HCT116 (cell line): ENCODE measurements around the gene PKD2L1. TPM values are rescaled to one million over a fixed set of nuclear protein-coding genes. Genes with fewer than 3 reads are reported as not detected.
A peak's percentile ranks its signal among the peaks of the same experiment; 100 is the strongest.

Experiments
- ATAC-seq: fragments of 200-7000 bp; cut with Tn5 transposase; 2 replicates; pipeline ENCODE4 v1.9.1; 2020; ENCODE audit warnings: mild to moderate bottlenecking, moderate library complexity
- BruUV-seq: library from RNA; stranded (reverse); fragments of 400-500 nt; replicated peaks from 2 replicates; lab custom pipeline; 2021; lab: Mats Ljungman, UMichigan
- CTCF ChIA-PET: fragments of 300-600 bp; sonication (Branson Sonifier 250); formaldehyde crosslinking; loops from one replicate; lab custom pipeline; 2021; ENCODE audit warnings: antibody characterized with exemption; lab: Charles Lee
- POLR2A ChIA-PET: fragments of 300-600, 350-600 bp; sonication (Branson Sonifier 250); formaldehyde crosslinking; loops from one replicate; lab custom pipeline; 2021; ENCODE audit warnings: antibody characterized with exemption; lab: Charles Lee
- RAD21 ChIA-PET, 2 experiments: fragments of 300-600 bp; sonication (Branson Sonifier 250); formaldehyde crosslinking; loops; one replicate each; lab custom pipeline; 2023; ENCODE audit warnings: low total read pairs in 2 of 2; ENCODE audit not compliant: uncharacterized antibody in 2 of 2, unreplicated experiment in 2 of 2, low non-redundant PET in 1 of 2; lab: Charles Lee
- DNase-seq: peaks from one replicate; pipeline ENCODE4 v3.0.0-alpha.2; 2010; ENCODE audit warnings: low read depth, low spot score
- H2AFZ ChIP-seq: fragments of 200-600 bp; shearing (Covaris generic), sonication (generic); 2 replicates; pipeline ENCODE4 v1.6.1; 2017; ENCODE audit warnings: low read depth, mixed run types, mixed read lengths, antibody characterized with exemption, low read length; ENCODE audit not compliant: poor library complexity, severe bottlenecking
- H3K27ac ChIP-seq: 2 replicates; pipeline ENCODE4 v1.5.1; 2012; ENCODE audit warnings: low read depth, low read length
- H3K27me3 ChIP-seq: fragments of 200-600 bp; sonication (generic); 2 replicates; pipeline ENCODE4 v1.6.1; 2016; ENCODE audit warnings: mixed run types, low read length, mixed read lengths; ENCODE audit not compliant: insufficient read depth
- H3K36me3 ChIP-seq, 2 experiments: fragments of 200-500 bp in 1 of 2; fragments of 200-600 bp in 1 of 2; sonication (Bioruptor generic) in 1 of 2; sonication (generic) in 1 of 2; 2 replicates each; pipeline versions ENCODE4 v1.5.1 to v1.6.1; 2014 to 2016; ENCODE audit warnings: low read length in 2 of 2, inconsistent platforms in 1 of 2, mixed read lengths in 1 of 2, mixed run types in 1 of 2; ENCODE audit not compliant: insufficient read depth in 2 of 2, control insufficient read depth in 1 of 2
- H3K4me1 ChIP-seq, 2 experiments: fragments of 200-600 bp in 1 of 2; sonication (generic) in 1 of 2; 2 replicates each; pipeline versions ENCODE4 v1.5.1 to v1.6.1; 2012 to 2017; ENCODE audit warnings: low read length in 2 of 2, inconsistent platforms in 1 of 2, mild to moderate bottlenecking in 1 of 2, mixed read lengths in 1 of 2, mixed run types in 1 of 2, moderate library complexity in 1 of 2; ENCODE audit not compliant: insufficient read depth in 2 of 2, control insufficient read depth in 1 of 2
- H3K4me2 ChIP-seq: fragments of 200-600 bp; sonication (generic); 2 replicates; pipeline ENCODE4 v1.6.1; 2017; ENCODE audit warnings: mixed run types, low read length, mixed read lengths
- H3K4me3 ChIP-seq, 2 experiments: fragments of 200-600 bp in 1 of 2; sonication (generic) in 1 of 2; replicated peaks in 1 of 2; 2 replicates each; pipeline ENCODE4 v1.5.1; 2011 to 2016; ENCODE audit warnings: low read length in 2 of 2, control low read depth in 1 of 2, low read depth in 1 of 2, mild to moderate bottlenecking in 1 of 2, mixed read lengths in 1 of 2, mixed run types in 1 of 2
- H3K79me2 ChIP-seq: fragments of 200-600 bp; sonication (generic); 2 replicates; pipeline ENCODE4 v1.6.1; 2017; ENCODE audit warnings: mild to moderate bottlenecking, mixed run types, low read length, moderate library complexity, mixed read lengths; ENCODE audit not compliant: insufficient read depth
- H3K9ac ChIP-seq: fragments of 200-600 bp; sonication (generic); 2 replicates; pipeline ENCODE4 v1.6.1; 2016; ENCODE audit warnings: low read length, mixed read lengths
- H3K9me2 ChIP-seq: fragments of 200-600 bp; sonication (generic), shearing (Covaris generic); 2 replicates; pipeline ENCODE4 v1.6.1; 2017; ENCODE audit warnings: mixed run types, mild to moderate bottlenecking, moderate library complexity; ENCODE audit not compliant: insufficient read depth
- H3K9me3 ChIP-seq, 2 experiments: fragments of 200-500 bp in 1 of 2; fragments of 200-600 bp in 1 of 2; sonication (Bioruptor generic) in 1 of 2; sonication (generic) in 1 of 2; 2 replicates each; pipeline ENCODE4 v1.6.1; 2014 to 2017; ENCODE audit warnings: low read length in 2 of 2, mixed read lengths in 2 of 2, inconsistent platforms in 1 of 2, low read depth in 1 of 2, mild to moderate bottlenecking in 1 of 2, mixed run types in 1 of 2, moderate library complexity in 1 of 2; ENCODE audit not compliant: control insufficient read depth in 1 of 2, insufficient read depth in 1 of 2
- H4K20me1 ChIP-seq: fragments of 200-600 bp; sonication (generic), shearing (Covaris generic); 2 replicates; pipeline ENCODE4 v1.6.1; 2017; ENCODE audit warnings: mixed run types, mild to moderate bottlenecking, moderate library complexity; ENCODE audit not compliant: insufficient read depth
- CEBPB ChIP-seq: IDR thresholded peaks from 2 replicates; pipeline ENCODE4 v1.6.1; 2012; ENCODE audit warnings: low read depth
- ELF1 ChIP-seq: IDR thresholded peaks from 2 replicates; pipeline ENCODE4 v1.6.1; 2012; ENCODE audit warnings: low read depth, borderline replicate concordance
- RAD21 ChIP-seq: IDR thresholded peaks from 2 replicates; pipeline ENCODE4 v1.6.1; 2012; ENCODE audit warnings: low read depth, mild to moderate bottlenecking
- SIN3A ChIP-seq: IDR thresholded peaks from 2 replicates; pipeline ENCODE4 v1.6.1; 2012; ENCODE audit warnings: low read depth
- TCF7L2 ChIP-seq: IDR thresholded peaks from 2 replicates; pipeline ENCODE4 v1.7.0; 2011; ENCODE audit warnings: borderline replicate concordance, inconsistent platforms; ENCODE audit not compliant: insufficient read depth, insufficient read length; ENCODE audit errors: extremely low read depth
- YY1 ChIP-seq: IDR thresholded peaks from 2 replicates; pipeline ENCODE4 v1.6.1; 2011; ENCODE audit warnings: low read length, low read depth, moderate library complexity, mild to moderate bottlenecking; ENCODE audit not compliant: insufficient replicate concordance; ENCODE audit errors: extremely low read depth
- intact Hi-C: fragments of 100-400 bp; cut with micrococcal nuclease; formaldehyde crosslinking; loops from 2 replicates; pipeline ENCODE4 v1.10.0; 2022
- total RNA-seq: library from RNA; stranded (reverse); gene quantifications from one replicate; pipeline ENCODE4 v1.2.1, GENCODE V29; 2021; ENCODE audit not compliant: unreplicated experiment
- TF ChIP-seq, protein P1 (sequence below), 3 experiments: fragments of 200-600 bp in 1 of 3; sonication (generic) in 1 of 3; IDR thresholded peaks in 2 of 3; conservative IDR thresholded peaks in 1 of 3; 2 replicates each; pipeline ENCODE4 v1.5.1; 2012 to 2017; ENCODE audit warnings: low read depth in 2 of 3, low read length in 2 of 3, antibody characterized with exemption in 1 of 3, borderline replicate concordance in 1 of 3, control low read depth in 1 of 3, mild to moderate bottlenecking in 1 of 3, mixed read lengths in 1 of 3, mixed run types in 1 of 3, moderate library complexity in 1 of 3; ENCODE audit not compliant: insufficient read depth in 1 of 3
- TF ChIP-seq, protein P2 (sequence below): IDR thresholded peaks from 2 replicates; pipeline ENCODE4 v1.6.1; 2012; ENCODE audit warnings: low read depth

The PKD2L1 gene
- total RNA-seq, 1 experiment from 2014 or later, result 0.17 TPM

DNA sequence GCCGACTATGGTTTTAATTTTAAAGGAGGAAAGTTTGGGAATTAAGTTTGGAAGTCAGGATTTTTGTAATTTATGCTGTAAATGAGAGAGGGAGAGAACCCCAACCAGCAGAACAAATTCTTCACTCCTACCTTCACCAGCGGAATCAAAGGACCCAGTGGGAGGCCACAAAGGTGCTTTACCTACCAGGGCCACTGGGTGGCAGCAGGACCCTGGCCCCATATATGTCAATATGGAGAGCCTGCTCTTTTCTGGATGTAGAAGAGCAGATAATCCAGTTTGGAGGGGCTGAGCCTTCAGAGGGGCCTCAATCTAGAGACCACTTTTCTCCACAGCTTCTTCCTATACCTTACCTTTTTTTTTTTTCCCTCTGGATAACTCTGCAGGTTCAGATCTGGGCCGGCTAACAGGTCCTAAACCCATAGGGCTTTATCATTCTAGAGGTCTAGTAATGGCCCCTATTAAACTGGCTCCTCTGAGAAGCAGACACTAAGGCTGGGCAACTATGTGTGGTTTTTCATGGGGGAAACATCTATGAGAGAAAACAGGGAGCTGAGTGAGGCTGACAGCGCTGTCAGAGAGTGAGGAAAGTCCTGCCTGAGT is 8.5 kb upstream of the PKD2L1 start:
- intact Hi-C loops, result loop anchor here (1.0 to 5.0 kb wide), 5 partner anchors 36 to 540 kb away; no protein-coding TSS in a partner anchor
- TF ChIP-seq, protein P1, sequence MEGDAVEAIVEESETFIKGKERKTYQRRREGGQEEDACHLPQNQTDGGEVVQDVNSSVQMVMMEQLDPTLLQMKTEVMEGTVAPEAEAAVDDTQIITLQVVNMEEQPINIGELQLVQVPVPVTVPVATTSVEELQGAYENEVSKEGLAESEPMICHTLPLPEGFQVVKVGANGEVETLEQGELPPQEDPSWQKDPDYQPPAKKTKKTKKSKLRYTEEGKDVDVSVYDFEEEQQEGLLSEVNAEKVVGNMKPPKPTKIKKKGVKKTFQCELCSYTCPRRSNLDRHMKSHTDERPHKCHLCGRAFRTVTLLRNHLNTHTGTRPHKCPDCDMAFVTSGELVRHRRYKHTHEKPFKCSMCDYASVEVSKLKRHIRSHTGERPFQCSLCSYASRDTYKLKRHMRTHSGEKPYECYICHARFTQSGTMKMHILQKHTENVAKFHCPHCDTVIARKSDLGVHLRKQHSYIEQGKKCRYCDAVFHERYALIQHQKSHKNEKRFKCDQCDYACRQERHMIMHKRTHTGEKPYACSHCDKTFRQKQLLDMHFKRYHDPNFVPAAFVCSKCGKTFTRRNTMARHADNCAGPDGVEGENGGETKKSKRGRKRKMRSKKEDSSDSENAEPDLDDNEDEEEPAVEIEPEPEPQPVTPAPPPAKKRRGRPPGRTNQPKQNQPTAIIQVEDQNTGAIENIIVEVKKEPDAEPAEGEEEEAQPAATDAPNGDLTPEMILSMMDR (IDR thresholded peaks at IDR 0.05 in 2 of 3, conservative IDR thresholded peaks at IDR 0.05 in 1 of 3; ENCODE audit: borderline replicate concordance in 1 of 3, insufficient read depth in 1 of 3, low read depth in 2 of 3, low read length in 2 of 3), result peak in 2 of 3 experiments; percentile 99; a peak in 4 of 6 replicates
- TF ChIP-seq ELF1, result no peak
- TF ChIP-seq YY1, result peak; percentile 68
- H2AFZ ChIP-seq, result peak overlapping the region; percentile 79
- no peaks in the 10 kb centered on the region for H3K9me3 ChIP-seq
- CTCF ChIA-PET, result interaction anchor here (1.1 to 3.0 kb wide), 6 partner anchors 95 to 181 kb away, joined by 3 to 18 read pairs (median 8); no protein-coding TSS in a partner anchor
- H3K9ac ChIP-seq, result no peak overlapping the region
- no peaks in the 10 kb centered on the region for H3K79me2 ChIP-seq
- peaks cover 3 to 10% of the 10 kb centered on the region in 2 experiments; a peak in 3 of 4 replicates for H3K4me1 ChIP-seq
- H3K27me3 ChIP-seq, result 0 out of 2 replicates have a peak, but pooled peaks cover 3% of the 10 kb centered on the region
- no peaks in the 10 kb centered on the region for H3K9me2 ChIP-seq
- H3K36me3 ChIP-seq, result no peaks in the 10 kb centered on the region
- no peaks in the 10 kb centered on the region for H4K20me1 ChIP-seq
- DNase-seq (peak; percentile 56), ATAC-seq (peak; percentile 74)
- no TSS peak for BruUV-seq
- RAD21 ChIA-PET, result interaction anchor here (0.7 to 1.3 kb wide), 3 partner anchors 35 to 180 kb away, joined by 3 to 4 read pairs (median 3); no protein-coding TSS in a partner anchor
- no peak overlapping the region for H3K4me2 ChIP-seq
- H3K27ac ChIP-seq, result no peak overlapping the region; the same call in 1 of the 2 replicates
- no peak overlapping the region for H3K4me3 ChIP-seq
- POLR2A ChIA-PET, result interaction anchor here (1.6 kb wide), 1 partner anchor 35 kb away, joined by 4 read pairs; no protein-coding TSS in a partner anchor

DNA sequence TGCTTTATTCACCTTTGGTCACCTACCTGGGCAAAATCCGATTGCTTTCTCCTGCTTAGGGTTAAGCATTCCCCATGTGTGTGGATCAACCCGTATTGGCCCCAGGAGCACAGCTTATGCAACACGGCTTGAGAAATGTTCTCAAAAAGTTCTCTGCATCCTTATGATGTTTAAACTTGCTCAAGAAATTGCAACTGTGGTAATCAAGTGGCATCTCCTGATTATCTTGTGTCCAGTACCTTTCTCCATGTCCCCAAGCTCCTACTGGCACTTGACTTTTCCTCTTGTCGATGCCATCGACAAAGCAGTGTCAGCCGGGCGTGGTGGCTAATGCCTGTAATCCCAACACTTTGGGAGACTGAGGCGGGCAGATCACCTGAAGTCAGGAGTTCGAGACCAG is 4.7 kb upstream of the PKD2L1 start:
- H3K27me3 ChIP-seq, result peaks cover 24% of the 10 kb centered on the region; the same call in 1 of the 2 replicates
- TF ChIP-seq CEBPB, result no peak
- TF ChIP-seq ELF1, result no peak
- TF ChIP-seq RAD21, result no peak
- no peak for TF ChIP-seq TCF7L2
- TF ChIP-seq, protein P2, sequence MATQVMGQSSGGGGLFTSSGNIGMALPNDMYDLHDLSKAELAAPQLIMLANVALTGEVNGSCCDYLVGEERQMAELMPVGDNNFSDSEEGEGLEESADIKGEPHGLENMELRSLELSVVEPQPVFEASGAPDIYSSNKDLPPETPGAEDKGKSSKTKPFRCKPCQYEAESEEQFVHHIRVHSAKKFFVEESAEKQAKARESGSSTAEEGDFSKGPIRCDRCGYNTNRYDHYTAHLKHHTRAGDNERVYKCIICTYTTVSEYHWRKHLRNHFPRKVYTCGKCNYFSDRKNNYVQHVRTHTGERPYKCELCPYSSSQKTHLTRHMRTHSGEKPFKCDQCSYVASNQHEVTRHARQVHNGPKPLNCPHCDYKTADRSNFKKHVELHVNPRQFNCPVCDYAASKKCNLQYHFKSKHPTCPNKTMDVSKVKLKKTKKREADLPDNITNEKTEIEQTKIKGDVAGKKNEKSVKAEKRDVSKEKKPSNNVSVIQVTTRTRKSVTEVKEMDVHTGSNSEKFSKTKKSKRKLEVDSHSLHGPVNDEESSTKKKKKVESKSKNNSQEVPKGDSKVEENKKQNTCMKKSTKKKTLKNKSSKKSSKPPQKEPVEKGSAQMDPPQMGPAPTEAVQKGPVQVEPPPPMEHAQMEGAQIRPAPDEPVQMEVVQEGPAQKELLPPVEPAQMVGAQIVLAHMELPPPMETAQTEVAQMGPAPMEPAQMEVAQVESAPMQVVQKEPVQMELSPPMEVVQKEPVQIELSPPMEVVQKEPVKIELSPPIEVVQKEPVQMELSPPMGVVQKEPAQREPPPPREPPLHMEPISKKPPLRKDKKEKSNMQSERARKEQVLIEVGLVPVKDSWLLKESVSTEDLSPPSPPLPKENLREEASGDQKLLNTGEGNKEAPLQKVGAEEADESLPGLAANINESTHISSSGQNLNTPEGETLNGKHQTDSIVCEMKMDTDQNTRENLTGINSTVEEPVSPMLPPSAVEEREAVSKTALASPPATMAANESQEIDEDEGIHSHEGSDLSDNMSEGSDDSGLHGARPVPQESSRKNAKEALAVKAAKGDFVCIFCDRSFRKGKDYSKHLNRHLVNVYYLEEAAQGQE, result no peak
- TF ChIP-seq SIN3A, result no peak

More for the DNA sequence above, 4.7 kb upstream of the PKD2L1 start:
- H3K4me1 ChIP-seq, result no peaks in the 10 kb centered on the region
- H3K9ac ChIP-seq, result no peak overlapping the region
- H4K20me1 ChIP-seq, result no peaks in the 10 kb centered on the region
- no peaks in the 10 kb centered on the region for H3K9me2 ChIP-seq
- H3K4me2 ChIP-seq, result no peak overlapping the region
- H3K36me3 ChIP-seq, result no peaks in the 10 kb centered on the region
- no TSS peak for BruUV-seq
- DNase-seq (no peak), ATAC-seq (no peak)
- ChIA-PET CTCF (interaction anchor here (1.0 kb wide), 1 partner anchor 184 kb away, joined by 3 read pairs; no protein-coding TSS in a partner anchor), RAD21 (no interaction called here), POLR2A (no interaction called here)
- H2AFZ ChIP-seq, result no peak overlapping the region
- no peak overlapping the region for H3K27ac ChIP-seq
- no peaks in the 10 kb centered on the region for H3K79me2 ChIP-seq
- no peak overlapping the region for H3K4me3 ChIP-seq
- no peaks in the 10 kb centered on the region for H3K9me3 ChIP-seq
- intact Hi-C loops, result loop anchor here (5.0 kb wide), 2 partner anchors 32 to 487 kb away; no protein-coding TSS in a partner anchor
